GM21390 (cell line): ENCODE results near the gene CCDC9.
"Not testable (repeated sequence)": the region's sequence is repeated elsewhere in the genome, so short reads cannot be mapped to it uniquely, and the experiment has no call there.

Source experiments
- ATAC-seq: cut with Tn5 transposase; IDR thresholded peaks from one replicate; pipeline ENCODE4 v1.9.1; 2021; ENCODE audit not compliant: unreplicated experiment

The CCDC9 gene

DNA sequence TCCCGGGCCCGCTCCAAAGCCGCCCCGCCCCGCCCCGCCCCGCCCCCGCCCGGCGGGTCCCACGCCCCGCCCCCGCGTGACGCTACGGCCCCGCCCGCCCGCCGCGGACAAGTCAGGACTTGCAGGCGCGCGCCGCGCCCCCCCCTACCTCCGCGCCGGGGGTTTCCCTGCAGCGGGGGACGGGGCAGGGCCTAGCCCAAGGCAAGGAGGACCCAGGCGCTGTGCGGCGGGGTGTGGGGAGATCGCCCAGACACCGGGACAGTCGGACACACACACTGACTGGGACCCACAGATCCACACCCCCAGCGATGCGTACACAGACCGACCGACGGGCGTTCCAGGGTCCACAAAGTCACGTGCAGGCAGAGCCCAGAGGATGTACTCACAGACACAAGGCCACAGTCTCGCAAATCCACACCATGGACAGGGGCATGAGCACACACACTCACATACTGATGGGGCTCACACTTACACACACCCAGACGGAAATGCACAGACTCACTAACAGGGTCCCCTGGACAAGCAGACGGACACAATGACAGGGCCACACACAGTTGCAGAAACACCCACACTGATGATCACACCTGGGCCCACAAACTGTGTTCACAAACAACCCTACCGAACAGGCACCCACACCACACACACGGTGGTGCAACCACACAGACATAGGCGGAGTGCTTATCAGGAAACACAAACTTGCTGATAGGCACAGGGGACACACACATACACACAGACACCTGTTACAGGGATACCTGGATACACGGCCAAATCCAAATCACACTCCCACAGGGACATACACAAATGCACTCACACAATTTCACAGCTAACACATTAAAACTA is 24.9 kb upstream of the CCDC9 start:
- no peak for ATAC-seq

GRCh38 chr19:47232422-47233211 is 23.7 kb upstream of the CCDC9 start:
- no peak for ATAC-seq

GRCh38 chr19:47236072-47236675 is 20.2 kb upstream of the CCDC9 start:
- no peak for ATAC-seq

DNA sequence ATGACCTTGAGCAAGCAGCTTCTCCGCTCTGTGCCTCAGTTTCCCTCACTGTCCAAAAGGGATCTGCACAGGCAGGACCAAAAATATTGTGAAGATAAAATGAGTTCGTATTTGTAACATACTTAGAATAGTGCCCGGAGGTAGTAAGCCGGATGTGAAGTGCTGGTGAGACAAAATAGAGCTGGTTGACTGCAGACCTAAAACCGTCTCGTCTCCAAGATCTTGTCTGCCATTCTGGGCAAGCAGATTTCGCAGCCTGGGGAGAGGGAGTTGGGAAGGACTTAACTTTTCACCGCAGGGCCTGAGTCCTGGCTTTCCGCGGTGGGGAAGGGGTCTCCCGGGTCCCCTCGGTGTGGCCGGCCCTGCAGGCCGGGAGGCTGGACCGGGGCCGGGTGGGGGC is 17.2 kb upstream of the CCDC9 start:
- ATAC-seq: no peak

DNA sequence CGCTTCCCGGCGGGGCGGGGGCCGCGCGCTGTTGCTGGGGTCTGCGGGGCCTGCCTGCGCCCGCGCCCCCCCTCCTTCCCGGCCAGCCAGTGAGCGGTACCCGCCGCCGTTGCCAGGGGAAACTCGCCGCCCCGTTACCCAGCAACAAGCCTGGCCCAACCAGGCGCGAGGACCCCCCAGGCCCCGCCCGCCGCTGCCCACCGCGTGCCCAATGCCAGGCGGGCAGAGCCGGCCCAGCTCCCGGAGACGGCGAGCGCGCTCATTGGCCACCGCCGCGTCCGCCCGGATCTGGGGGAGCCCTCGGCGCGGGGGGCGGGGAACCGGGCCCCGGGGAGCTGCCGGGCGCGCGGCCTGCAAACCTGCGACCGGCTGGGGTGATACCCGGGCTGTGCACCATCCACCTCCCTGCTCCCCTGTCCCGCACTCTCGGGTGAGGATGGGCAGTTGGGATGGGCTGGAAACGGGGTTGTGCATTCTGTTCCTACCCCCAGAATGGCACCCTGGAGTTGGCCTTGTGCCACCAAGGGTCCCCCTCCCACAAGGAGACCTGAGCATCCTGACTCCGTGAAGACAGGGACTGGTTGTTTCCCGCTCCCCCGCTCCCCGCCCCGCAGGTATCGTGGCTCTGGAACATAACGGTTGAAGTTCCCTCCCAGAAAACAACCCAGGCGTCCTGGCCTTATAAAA is 16.6 kb upstream of the CCDC9 start:
- no peak for ATAC-seq

DNA sequence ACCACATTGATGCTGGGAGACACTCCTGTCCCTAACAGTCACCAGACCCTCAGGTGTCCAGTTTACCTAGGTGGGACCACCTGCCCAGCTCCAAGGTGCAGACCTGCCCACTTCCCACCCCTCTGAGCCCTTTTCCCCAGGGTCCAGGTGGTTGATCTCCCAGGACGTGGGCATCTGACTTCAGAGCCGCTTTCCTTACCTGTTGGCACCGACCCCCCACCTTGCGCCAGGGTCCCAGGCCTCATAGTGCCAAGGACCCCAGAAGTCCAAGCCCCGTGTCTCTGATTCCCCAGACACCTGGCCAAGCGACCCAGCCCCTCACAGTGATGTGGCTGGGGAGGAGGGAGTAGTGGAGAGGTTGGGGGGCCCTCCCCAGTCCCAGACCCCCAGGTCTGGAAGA is 15.8 kb upstream of the CCDC9 start:
- ATAC-seq: no peak

- no peak for ATAC-seq
Observed at GRCh38 chr19:47240996-47241918, 15.1 kb upstream of the CCDC9 start.

DNA sequence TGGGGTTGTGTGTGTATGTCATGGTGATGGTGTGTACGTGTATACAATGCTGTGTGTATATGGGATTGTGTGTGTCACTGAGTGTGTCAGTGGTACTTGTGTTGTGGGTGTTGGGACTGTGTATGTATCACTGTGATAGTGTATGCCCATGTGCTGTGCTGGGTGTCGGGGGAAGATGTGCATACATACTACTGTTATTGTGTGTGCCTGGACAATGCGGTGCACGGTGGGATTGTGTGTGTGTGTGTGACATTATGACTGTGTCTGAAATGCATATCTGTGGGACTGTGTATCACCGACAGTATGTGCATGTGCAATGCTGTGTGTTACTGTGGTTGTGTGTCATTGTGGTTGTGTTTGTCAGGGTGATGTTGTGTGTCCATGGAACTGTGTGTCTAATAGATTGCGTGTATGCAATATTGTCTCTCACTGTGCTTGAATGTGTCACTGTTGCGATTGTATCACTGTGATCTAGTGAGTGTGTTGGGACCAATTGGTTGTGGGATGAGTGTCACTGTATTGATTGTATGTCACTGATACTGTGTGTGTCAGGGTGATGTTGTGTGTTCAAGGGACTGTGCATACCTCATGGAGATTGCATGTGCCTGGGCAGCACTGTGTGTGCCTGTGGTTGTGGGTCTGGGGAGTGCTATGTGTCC is 14.3 kb upstream of the CCDC9 start:
- no peak for ATAC-seq

- no peak for ATAC-seq
Observed at GRCh38 chr19:47243364-47243775, 13.0 kb upstream of the CCDC9 start.

DNA sequence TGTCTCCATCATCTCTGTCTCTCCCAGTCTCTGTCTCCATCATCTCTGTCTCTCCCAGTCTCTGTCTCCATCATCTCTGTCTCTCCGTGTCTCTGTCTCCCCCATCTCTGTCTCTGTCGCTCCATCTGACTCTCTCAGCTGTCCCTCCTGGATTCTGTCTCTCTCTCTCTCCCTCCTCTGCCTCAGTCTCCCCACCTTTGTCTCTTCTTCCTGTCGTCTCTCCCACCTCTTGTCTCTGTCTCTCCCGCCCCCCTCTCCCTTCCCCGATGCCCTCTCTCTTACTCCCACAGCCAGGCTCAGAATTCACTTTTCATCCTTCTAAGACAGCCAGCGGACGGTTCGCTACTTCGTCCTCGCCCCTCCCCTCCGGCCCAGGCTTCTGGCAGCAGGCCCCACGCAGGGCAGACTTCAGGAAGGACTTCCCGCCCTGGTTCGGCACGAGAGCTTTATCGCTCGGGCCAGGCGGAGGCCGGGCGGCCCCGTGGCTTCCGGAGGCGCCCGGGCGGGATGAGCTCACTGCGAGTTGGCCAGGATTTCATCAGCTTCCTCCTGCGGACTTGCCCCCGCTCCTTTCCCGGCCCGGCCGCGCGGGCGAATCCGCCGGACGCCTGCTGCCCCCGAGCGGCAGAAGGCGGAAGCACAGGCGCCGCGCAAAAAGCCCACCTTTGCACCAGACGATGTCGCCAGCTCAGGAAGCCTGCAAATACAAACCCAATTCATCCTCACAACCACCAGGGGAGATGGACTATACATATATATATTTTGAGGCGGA is 12.4 kb upstream of the CCDC9 start:
- ATAC-seq: peak; percentile 58

GRCh38 chr19:47247308-47247990 is 8.9 kb upstream of the CCDC9 start:
- no peak for ATAC-seq

DNA sequence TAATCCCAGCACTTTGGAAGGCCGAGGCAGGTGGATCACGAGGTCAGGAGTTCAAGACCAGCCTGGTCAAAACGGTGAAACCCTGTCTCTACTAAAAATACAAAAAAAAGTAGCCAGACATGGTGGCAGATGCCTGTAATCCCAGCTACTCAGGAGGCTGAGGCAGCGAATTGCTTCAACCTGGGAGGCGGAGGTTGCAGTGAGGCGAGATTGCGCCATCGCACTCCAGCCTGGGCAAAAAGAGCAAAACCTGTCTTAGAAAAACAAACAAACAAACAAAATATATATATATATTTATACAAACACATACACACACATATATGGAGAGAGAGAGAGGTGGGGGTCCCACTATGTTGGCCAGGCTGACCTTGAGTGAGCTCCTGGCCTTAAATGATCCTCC is 3.3 kb upstream of the CCDC9 start:
- ATAC-seq: not testable (repeated sequence)

- no peak for ATAC-seq
Observed at GRCh38 chr19:47253467-47253881, 2.9 kb upstream of the CCDC9 start.

GRCh38 chr19:47253970-47254369 is 2.4 kb upstream of the CCDC9 start:
- no peak for ATAC-seq

DNA sequence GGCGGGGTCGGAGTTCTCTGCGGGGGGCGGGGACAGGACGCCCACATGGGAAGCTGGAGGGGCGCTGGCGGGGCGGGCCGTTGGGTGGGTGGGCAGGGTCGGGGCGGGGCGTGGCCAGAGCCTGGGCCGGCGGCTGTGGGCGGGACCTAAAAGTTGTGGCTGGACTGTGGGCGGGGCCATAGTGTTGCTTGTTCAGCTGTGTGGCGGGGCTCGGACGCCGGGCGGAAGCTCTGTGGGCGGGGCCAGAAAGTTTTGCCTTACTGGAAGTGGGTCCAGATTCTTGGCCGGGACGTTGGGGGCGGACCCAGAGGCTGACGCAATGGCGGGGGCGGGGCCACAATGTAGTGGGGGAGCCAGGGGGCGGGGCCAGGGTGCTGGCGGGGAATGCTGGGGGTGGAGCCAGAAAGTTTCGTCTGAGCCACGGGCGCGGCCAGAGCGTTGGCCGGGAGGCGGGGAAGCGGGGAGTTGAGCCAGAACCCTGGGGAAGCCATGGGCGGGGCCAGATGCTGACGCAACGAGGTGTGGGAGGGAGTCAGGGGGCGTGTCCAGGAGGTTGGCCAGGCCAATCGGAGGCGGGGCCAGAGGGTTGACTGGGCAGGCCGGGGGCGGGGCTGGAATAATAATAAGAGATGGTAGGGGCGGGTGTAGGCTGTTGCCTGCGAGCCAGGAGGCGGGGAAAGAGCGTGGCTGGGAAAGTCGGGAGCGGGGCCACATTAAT is 527 bp downstream of the CCDC9 start:
- peak; percentile 63 for ATAC-seq

GRCh38 chr19:47257411-47258169 is 1.3 kb downstream of the CCDC9 start:
- ATAC-seq: peak; percentile 2

DNA sequence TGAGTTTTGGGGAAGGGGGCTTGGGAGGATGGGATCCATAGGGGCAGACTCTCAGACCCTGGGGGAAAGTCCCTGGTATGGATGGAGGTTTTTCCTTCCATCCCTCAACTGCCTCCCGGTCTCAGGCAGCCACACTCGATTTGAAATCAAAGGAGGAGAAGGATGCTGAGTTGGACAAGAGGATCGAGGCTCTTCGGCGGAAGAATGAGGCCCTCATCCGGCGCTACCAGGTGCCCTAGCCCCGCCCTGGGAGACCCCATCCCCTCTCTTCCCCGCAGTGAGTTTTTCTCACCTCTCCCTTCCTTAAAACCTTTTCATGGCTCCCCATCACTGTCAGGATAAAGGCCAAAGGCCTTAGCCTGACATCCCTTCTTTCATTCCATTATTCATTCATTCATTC is 2.1 kb downstream of the CCDC9 start:
- no peak for ATAC-seq
